NT2/D1 (cell line): ENCODE measurements around the gene HS2ST1.
"Not testable (repeated sequence)": the region's sequence is repeated elsewhere in the genome, so short reads cannot be mapped to it uniquely, and the experiment has no call there.

Experiments
- DNase-seq: peaks from one replicate; pipeline ENCODE4 v3.0.0-alpha.2; 2011; ENCODE audit warnings: low read depth, low spot score
- H3K27me3 ChIP-seq: 2 replicates; pipeline ENCODE4 v1.6.0; 2011; ENCODE audit warnings: mild to moderate bottlenecking; ENCODE audit not compliant: insufficient read length, insufficient read depth
- H3K36me3 ChIP-seq: 2 replicates; pipeline ENCODE4 v1.6.1; 2011; ENCODE audit warnings: mild to moderate bottlenecking, low read length, mixed read lengths; ENCODE audit not compliant: insufficient read depth, insufficient read length
- H3K4me1 ChIP-seq: 2 replicates; pipeline ENCODE4 v1.5.1; 2011; ENCODE audit not compliant: insufficient read depth, insufficient read length
- H3K4me3 ChIP-seq: 2 replicates; pipeline ENCODE4 v1.5.1; 2011; ENCODE audit warnings: low read depth; ENCODE audit not compliant: insufficient read length
- H3K9ac ChIP-seq: 2 replicates; pipeline ENCODE4 v1.6.0; 2011; ENCODE audit warnings: low read depth; ENCODE audit not compliant: insufficient read length
- H3K9me3 ChIP-seq: 2 replicates; pipeline ENCODE4 v1.5.1; 2011; ENCODE audit warnings: mild to moderate bottlenecking, low read length; ENCODE audit not compliant: insufficient read depth
- SUZ12 ChIP-seq: IDR thresholded peaks from 2 replicates; pipeline ENCODE4 v1.6.1; 2011; ENCODE audit not compliant: insufficient read length, insufficient read depth; ENCODE audit errors: extremely low read depth
- YY1 ChIP-seq: IDR thresholded peaks from 2 replicates; pipeline ENCODE4 v1.6.1; 2011; ENCODE audit not compliant: insufficient read length, insufficient read depth
- ZNF274 ChIP-seq: IDR thresholded peaks from 2 replicates; pipeline ENCODE4 v1.6.1; 2011; ENCODE audit warnings: mild to moderate bottlenecking, low read depth, low read length

Gene HS2ST1

GRCh38 chr1:86988835-86989234 lies 74.4 kb downstream of the HS2ST1 start:
- Histone ChIP-seq H3K4me1 (no peaks in the 10 kb centered on the region), H3K4me3 (no peak overlapping the region), H3K27me3 (no peaks in the 10 kb centered on the region), H3K9ac (no peak overlapping the region), H3K36me3 (no peaks in the 10 kb centered on the region), H3K9me3 (no peaks in the 10 kb centered on the region)
- no peak for TF ChIP-seq YY1
- no peak for TF ChIP-seq ZNF274
- TF ChIP-seq SUZ12, result no peak
- no peak for DNase-seq

- H3K36me3 ChIP-seq, H3K27me3 ChIP-seq, H3K9me3 ChIP-seq, H3K9ac ChIP-seq, DNase-seq, H3K4me1 ChIP-seq, H3K4me3 ChIP-seq: not testable (repeated sequence)
These were observed 75.3 kb downstream of the HS2ST1 start for GRCh38 chr1:86989690-86990089.

GRCh38 chr1:86990826-86991225 lies 76.4 kb downstream of the HS2ST1 start:
- Histone ChIP-seq H3K27me3 (no peaks in the 10 kb centered on the region), H3K4me3 (no peak overlapping the region), H3K9me3 (no peaks in the 10 kb centered on the region), H3K9ac (no peak overlapping the region), H3K36me3 (no peaks in the 10 kb centered on the region), H3K4me1 (no peaks in the 10 kb centered on the region)
- no peak for DNase-seq
- TF ChIP-seq SUZ12 (no peak), ZNF274 (no peak), YY1 (no peak)

- no peaks in the 10 kb centered on the region for H3K9me3 ChIP-seq
- H3K4me1 ChIP-seq, result no peaks in the 10 kb centered on the region
- DNase-seq, result no peak
- H3K4me3 ChIP-seq, result no peak overlapping the region
- no peaks in the 10 kb centered on the region for H3K36me3 ChIP-seq
- TF ChIP-seq SUZ12 (no peak), ZNF274 (no peak), YY1 (no peak)
- H3K9ac ChIP-seq, result no peak overlapping the region
- no peaks in the 10 kb centered on the region for H3K27me3 ChIP-seq
These were observed 77.2 kb downstream of the HS2ST1 start for GRCh38 chr1:86991549-86992186.

GRCh38 chr1:86992861-86993260 lies 78.4 kb downstream of the HS2ST1 start:
- no peak overlapping the region for H3K4me3 ChIP-seq
- H3K36me3 ChIP-seq, result no peaks in the 10 kb centered on the region
- DNase-seq, result no peak

GRCh38 chr1:86993269-86993985 lies 79.0 kb downstream of the HS2ST1 start:
- Histone ChIP-seq H3K27me3 (no peaks in the 10 kb centered on the region), H3K9me3 (no peaks in the 10 kb centered on the region), H3K9ac (no peak overlapping the region), H3K4me1 (no peaks in the 10 kb centered on the region), H3K4me3 (no peak overlapping the region), H3K36me3 (no peaks in the 10 kb centered on the region)
- no peak for TF ChIP-seq YY1
- TF ChIP-seq ZNF274, result no peak
- TF ChIP-seq SUZ12, result no peak
- DNase-seq, result no peak

More at GRCh38 chr1:86992861-86993260, 78.4 kb downstream of the HS2ST1 start:
- TF ChIP-seq ZNF274, result no peak
- no peak for TF ChIP-seq SUZ12
- no peak for TF ChIP-seq YY1
- Histone ChIP-seq H3K9ac (no peak overlapping the region), H3K4me1 (no peaks in the 10 kb centered on the region), H3K27me3 (no peaks in the 10 kb centered on the region), H3K9me3 (no peaks in the 10 kb centered on the region)

- H3K4me1 ChIP-seq, result no peaks in the 10 kb centered on the region
- no peak overlapping the region for H3K4me3 ChIP-seq
- H3K9me3 ChIP-seq, result no peaks in the 10 kb centered on the region
- no peaks in the 10 kb centered on the region for H3K36me3 ChIP-seq
- no peak for TF ChIP-seq ZNF274
- no peak overlapping the region for H3K9ac ChIP-seq
- DNase-seq, result no peak
- H3K27me3 ChIP-seq, result no peaks in the 10 kb centered on the region
These were observed 79.6 kb downstream of the HS2ST1 start for GRCh38 chr1:86994061-86994460.
